ENCODE results near the gene UFSP2. TPM values are rescaled to one million over a fixed set of nuclear protein-coding genes. Genes with fewer than 3 reads are reported as not detected.
"Not testable (repeated sequence)": the region's sequence is repeated elsewhere in the genome, so short reads cannot be mapped to it uniquely, and the experiment has no call there.

Gene UFSP2
- polyA plus RNA-seq, 4 donors = 57.8 to 86.3 (median 75.6) TPM

GRCh38 chr4:185387957-185388356 lies 37.8 kb downstream of the UFSP2 start:
- no peak for DNase-seq (ENCODE audit: low read depth in 4 of 4, low spot score in 3 of 4)

GRCh38 chr4:185384930-185385331 lies 40.8 kb downstream of the UFSP2 start:
- DNase-seq (ENCODE audit: low read depth in 4 of 4, low spot score in 3 of 4) = peak in 1 of 4 donors; percentile 26

- no peak for DNase-seq (ENCODE audit: low read depth in 4 of 4, low spot score in 3 of 4)
These were observed 41.7 kb downstream of the UFSP2 start for GRCh38 chr4:185384061-185384460.

GRCh38 chr4:185383451-185383850 lies 42.3 kb downstream of the UFSP2 start:
- no peak for DNase-seq (ENCODE audit: low read depth in 4 of 4, low spot score in 3 of 4)

GRCh38 chr4:185382754-185383153 lies 43.0 kb downstream of the UFSP2 start:
- DNase-seq (ENCODE audit: low read depth in 4 of 4, low spot score in 3 of 4) = no peak

GRCh38 chr4:185381288-185382196 lies 44.2 kb downstream of the UFSP2 start:
- DNase-seq (ENCODE audit: low read depth in 4 of 4, low spot score in 3 of 4) = no peak

GRCh38 chr4:185380320-185380719 lies 45.4 kb downstream of the UFSP2 start:
- no peak for DNase-seq (ENCODE audit: low read depth in 4 of 4, low spot score in 3 of 4)

- no peak for DNase-seq (ENCODE audit: low read depth in 4 of 4, low spot score in 3 of 4)
These were observed 46.2 kb downstream of the UFSP2 start for GRCh38 chr4:185379326-185380295.

GRCh38 chr4:185378264-185378663 lies 47.5 kb downstream of the UFSP2 start:
- DNase-seq (ENCODE audit: low read depth in 4 of 4, low spot score in 3 of 4) = no peak

GRCh38 chr4:185374573-185374972 lies 51.2 kb downstream of the UFSP2 start:
- no peak for DNase-seq (ENCODE audit: low read depth in 4 of 4, low spot score in 3 of 4)

GRCh38 chr4:185374027-185374426 lies 51.7 kb downstream of the UFSP2 start:
- no peak for DNase-seq (ENCODE audit: low read depth in 4 of 4, low spot score in 3 of 4)

- DNase-seq (ENCODE audit: low read depth in 4 of 4, low spot score in 3 of 4) = no peak
These were observed 54.1 kb downstream of the UFSP2 start for GRCh38 chr4:185371702-185372101.

- DNase-seq (ENCODE audit: low read depth in 4 of 4, low spot score in 3 of 4) = no peak
These were observed 55.4 kb downstream of the UFSP2 start for GRCh38 chr4:185370268-185370949.

GRCh38 chr4:185369731-185370130 lies 56.0 kb downstream of the UFSP2 start:
- no peak for DNase-seq (ENCODE audit: low read depth in 4 of 4, low spot score in 3 of 4)

- no peak for DNase-seq (ENCODE audit: low read depth in 4 of 4, low spot score in 3 of 4)
These were observed 60.9 kb downstream of the UFSP2 start for GRCh38 chr4:185364886-185365285.

- DNase-seq (ENCODE audit: low read depth in 4 of 4, low spot score in 3 of 4) = no peak
These were observed 62.5 kb downstream of the UFSP2 start for GRCh38 chr4:185363251-185363650.

- DNase-seq (ENCODE audit: low read depth in 4 of 4, low spot score in 3 of 4) = not testable (repeated sequence)
These were observed 63.2 kb downstream of the UFSP2 start for GRCh38 chr4:185362570-185362969.

GRCh38 chr4:185361872-185362271 lies 63.9 kb downstream of the UFSP2 start:
- DNase-seq (ENCODE audit: low read depth in 4 of 4, low spot score in 3 of 4) = no peak

- no peak for DNase-seq (ENCODE audit: low read depth in 4 of 4, low spot score in 3 of 4)
These were observed 65.9 kb downstream of the UFSP2 start for GRCh38 chr4:185359767-185360446.

GRCh38 chr4:185358959-185359358 lies 66.8 kb downstream of the UFSP2 start:
- no peak for DNase-seq (ENCODE audit: low read depth in 4 of 4, low spot score in 3 of 4)
